HepG2 (cell line): ENCODE measurements around the gene VPS25. TPM values are rescaled to one million over a fixed set of nuclear protein-coding genes. Genes with fewer than 3 reads are reported as not detected.
A peak's percentile ranks its signal among the peaks of the same experiment; 100 is the strongest.

Source experiments
- CHD2 ChIP-seq: IDR thresholded peaks from 2 replicates; pipeline ENCODE4 v1.6.1; 2011; ENCODE audit warnings: low read depth, low read length, improper control_type of control experiment
- DMAP1 ChIP-seq: IDR thresholded peaks from 2 replicates; pipeline ENCODE4 v1.6.1; 2016
- PHF20 ChIP-seq: sonication (generic); formaldehyde crosslinking; IDR thresholded peaks from 2 replicates; pipeline ENCODE4 v1.5.0; 2020; ENCODE audit warnings: mild to moderate bottlenecking, missing genetic modification reagents
- SNAPC2 ChIP-seq: sonication (generic); formaldehyde crosslinking; IDR thresholded peaks from 2 replicates; pipeline ENCODE4 v1.8.1; 2022; ENCODE audit warnings: mild to moderate bottlenecking, missing genetic modification reagents
- STAG1 ChIP-seq: sonication (generic); formaldehyde crosslinking; IDR thresholded peaks from 2 replicates; pipeline ENCODE4 v1.4.0; 2020; ENCODE audit warnings: missing genetic modification reagents
- TCF7L2 ChIP-seq: IDR thresholded peaks from 2 replicates; pipeline ENCODE4 v1.6.1; 2011; ENCODE audit warnings: mild to moderate bottlenecking, low read depth, low read length, moderate library complexity
- U2AF1 ChIP-seq: fragments of 200-400 bp; formaldehyde crosslinking; optimal IDR thresholded peaks from 2 replicates; pipeline ENCODE3; 2017; ENCODE audit warnings: mild to moderate bottlenecking, low read depth, low read length
- ZFAT ChIP-seq: sonication (generic); formaldehyde crosslinking; conservative IDR thresholded peaks from 2 replicates; pipeline ENCODE4 v1.8.1; 2023; ENCODE audit warnings: missing genetic modification reagents, inconsistent platforms
- ZFP1 ChIP-seq: IDR thresholded peaks from 2 replicates; pipeline ENCODE4 v1.6.1; 2016
- ZFP41 ChIP-seq: sonication (generic); formaldehyde crosslinking; IDR thresholded peaks from 2 replicates; pipeline ENCODE4 v1.4.0; 2020; ENCODE audit warnings: mild to moderate bottlenecking, missing genetic modification reagents, borderline replicate concordance
- ZMYM2 ChIP-seq: sonication (generic); formaldehyde crosslinking; IDR thresholded peaks from 2 replicates; pipeline ENCODE4 v1.8.0; 2022; ENCODE audit warnings: mild to moderate bottlenecking, missing genetic modification reagents
- ZNF10 ChIP-seq: sonication (generic); formaldehyde crosslinking; IDR thresholded peaks from 2 replicates; pipeline ENCODE4 v1.4.0; 2020; ENCODE audit warnings: mild to moderate bottlenecking, low read depth, missing genetic modification reagents, borderline replicate concordance
- ZNF205 ChIP-seq: IDR thresholded peaks from 2 replicates; pipeline ENCODE4 v1.6.1; 2018; ENCODE audit warnings: missing biosample characterization, missing genetic modification reagents
- ZNF232 ChIP-seq: sonication (generic); formaldehyde crosslinking; IDR thresholded peaks from 2 replicates; pipeline ENCODE4 v1.4.0; 2020; ENCODE audit warnings: missing genetic modification reagents, borderline replicate concordance
- ZNF382 ChIP-seq: sonication (generic); formaldehyde crosslinking; IDR thresholded peaks from 2 replicates; pipeline ENCODE4 v1.5.0; 2020; ENCODE audit warnings: missing genetic modification reagents, mild to moderate bottlenecking, borderline replicate concordance
- polyA plus RNA-seq, 8 experiments: library from polyadenylated mRNA; depleted of rRNA in 3 of 8; stranded (reverse) in 7 of 8; unstranded in 1 of 8; fragments of >200 nt; fragmentation: Illumina TruSeq in 4 of 8; extraction: Trizol in 4 of 8; gene quantifications; 2 replicates each; pipeline versions ENCODE4 v1.2.1 to v1.2.3, GENCODE V29; 2011 to 2016; ENCODE audit warnings: low read depth in 4 of 8, missing spikeins in 1 of 8, mixed read lengths in 1 of 8; ENCODE audit not compliant: insufficient read depth in 1 of 8
- total RNA-seq, 5 experiments: library from RNA; depleted of rRNA; stranded (reverse); fragments of >200 nt; fragmentation: Illumina TruSeq; extraction: Trizol; gene quantifications; 2 replicates each; pipeline ENCODE4 v1.2.3, GENCODE V29; 2016; ENCODE audit warnings: low read depth in 1 of 5
- TF ChIP-seq, protein P1 (sequence below): IDR thresholded peaks from 2 replicates; pipeline ENCODE4 v1.6.1; 2016; ENCODE audit warnings: low read depth, control low read depth
- TF ChIP-seq, protein P2 (sequence below): sonication (generic); formaldehyde crosslinking; IDR thresholded peaks from 2 replicates; pipeline ENCODE4 v1.9.0; 2021; ENCODE audit warnings: missing genetic modification reagents, borderline replicate concordance
- TF ChIP-seq, protein P3 (sequence below): IDR thresholded peaks from 2 replicates; pipeline ENCODE4 v1.6.1; 2016
- TF ChIP-seq, protein P4 (sequence below): sonication (generic); formaldehyde crosslinking; IDR thresholded peaks from 2 replicates; pipeline ENCODE4 v1.8.0; 2022; ENCODE audit warnings: mild to moderate bottlenecking, missing genetic modification reagents, moderate library complexity

The VPS25 gene
- total and polyA plus RNA-seq, 2 of the 13 experiments (the other 11 are each of a cell fraction or from before 2014, with no cell fraction given): 161 to 249 TPM

DNA sequence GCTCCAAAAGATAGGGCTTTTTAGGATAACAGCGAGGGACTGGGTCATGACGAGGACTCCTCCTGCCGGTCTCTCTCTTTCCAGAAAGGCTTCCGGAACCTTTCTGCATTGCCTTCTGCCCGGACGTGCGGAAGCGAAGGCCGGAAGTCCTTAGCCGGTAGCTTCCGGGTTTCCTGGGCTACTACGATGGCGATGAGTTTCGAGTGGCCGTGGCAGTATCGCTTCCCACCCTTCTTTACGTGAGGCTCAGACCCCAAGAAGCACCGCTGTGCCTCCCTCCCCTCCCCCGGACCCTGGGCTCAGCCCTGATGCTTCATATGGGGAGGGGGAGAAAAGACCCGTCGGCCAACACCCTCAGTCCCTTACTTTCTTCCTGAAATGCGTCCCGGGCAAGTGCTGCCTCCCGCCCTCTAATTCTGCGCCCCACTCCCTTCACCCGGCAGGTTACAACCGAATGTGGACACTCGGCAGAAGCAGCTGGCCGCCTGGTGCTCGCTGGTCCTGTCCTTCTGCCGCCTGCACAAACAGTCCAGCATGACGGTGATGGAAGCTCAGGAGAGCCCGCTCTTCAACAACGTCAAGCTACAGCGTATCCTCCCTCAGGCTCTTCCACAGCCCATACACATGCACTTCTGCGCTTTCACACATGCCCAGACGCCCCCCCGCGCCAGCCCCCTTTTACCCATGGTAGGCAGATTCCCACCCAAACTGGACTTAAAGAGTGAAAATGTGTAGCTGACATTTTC lies at the start of gene VPS25 (continued):
- TF ChIP-seq, protein P1, sequence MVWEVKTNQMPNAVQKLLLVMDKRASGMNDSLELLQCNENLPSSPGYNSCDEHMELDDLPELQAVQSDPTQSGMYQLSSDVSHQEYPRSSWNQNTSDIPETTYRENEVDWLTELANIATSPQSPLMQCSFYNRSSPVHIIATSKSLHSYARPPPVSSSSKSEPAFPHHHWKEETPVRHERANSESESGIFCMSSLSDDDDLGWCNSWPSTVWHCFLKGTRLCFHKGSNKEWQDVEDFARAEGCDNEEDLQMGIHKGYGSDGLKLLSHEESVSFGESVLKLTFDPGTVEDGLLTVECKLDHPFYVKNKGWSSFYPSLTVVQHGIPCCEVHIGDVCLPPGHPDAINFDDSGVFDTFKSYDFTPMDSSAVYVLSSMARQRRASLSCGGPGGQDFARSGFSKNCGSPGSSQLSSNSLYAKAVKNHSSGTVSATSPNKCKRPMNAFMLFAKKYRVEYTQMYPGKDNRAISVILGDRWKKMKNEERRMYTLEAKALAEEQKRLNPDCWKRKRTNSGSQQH (CRISPR knock-in tag): peak; percentile 95
- TF ChIP-seq ZNF205 (CRISPR knock-in tag): peak; percentile 92
- TF ChIP-seq DMAP1: peak; percentile 96
- peak; percentile 98 for TF ChIP-seq PHF20 (CRISPR knock-in tag)
- TF ChIP-seq ZNF382 (CRISPR knock-in tag): no peak
- peak; percentile 64; the same call in 1 of the 2 replicates for TF ChIP-seq ZFP1 (CRISPR knock-in tag)
- TF ChIP-seq U2AF1: no peak
- peak; percentile 9 for TF ChIP-seq STAG1
- TF ChIP-seq ZNF10 (CRISPR knock-in tag): no peak
- TF ChIP-seq, protein P2, sequence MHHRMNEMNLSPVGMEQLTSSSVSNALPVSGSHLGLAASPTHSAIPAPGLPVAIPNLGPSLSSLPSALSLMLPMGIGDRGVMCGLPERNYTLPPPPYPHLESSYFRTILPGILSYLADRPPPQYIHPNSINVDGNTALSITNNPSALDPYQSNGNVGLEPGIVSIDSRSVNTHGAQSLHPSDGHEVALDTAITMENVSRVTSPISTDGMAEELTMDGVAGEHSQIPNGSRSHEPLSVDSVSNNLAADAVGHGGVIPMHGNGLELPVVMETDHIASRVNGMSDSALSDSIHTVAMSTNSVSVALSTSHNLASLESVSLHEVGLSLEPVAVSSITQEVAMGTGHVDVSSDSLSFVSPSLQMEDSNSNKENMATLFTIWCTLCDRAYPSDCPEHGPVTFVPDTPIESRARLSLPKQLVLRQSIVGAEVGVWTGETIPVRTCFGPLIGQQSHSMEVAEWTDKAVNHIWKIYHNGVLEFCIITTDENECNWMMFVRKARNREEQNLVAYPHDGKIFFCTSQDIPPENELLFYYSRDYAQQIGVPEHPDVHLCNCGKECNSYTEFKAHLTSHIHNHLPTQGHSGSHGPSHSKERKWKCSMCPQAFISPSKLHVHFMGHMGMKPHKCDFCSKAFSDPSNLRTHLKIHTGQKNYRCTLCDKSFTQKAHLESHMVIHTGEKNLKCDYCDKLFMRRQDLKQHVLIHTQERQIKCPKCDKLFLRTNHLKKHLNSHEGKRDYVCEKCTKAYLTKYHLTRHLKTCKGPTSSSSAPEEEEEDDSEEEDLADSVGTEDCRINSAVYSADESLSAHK (CRISPR knock-in tag): peak; percentile 94
- TF ChIP-seq, protein P3, sequence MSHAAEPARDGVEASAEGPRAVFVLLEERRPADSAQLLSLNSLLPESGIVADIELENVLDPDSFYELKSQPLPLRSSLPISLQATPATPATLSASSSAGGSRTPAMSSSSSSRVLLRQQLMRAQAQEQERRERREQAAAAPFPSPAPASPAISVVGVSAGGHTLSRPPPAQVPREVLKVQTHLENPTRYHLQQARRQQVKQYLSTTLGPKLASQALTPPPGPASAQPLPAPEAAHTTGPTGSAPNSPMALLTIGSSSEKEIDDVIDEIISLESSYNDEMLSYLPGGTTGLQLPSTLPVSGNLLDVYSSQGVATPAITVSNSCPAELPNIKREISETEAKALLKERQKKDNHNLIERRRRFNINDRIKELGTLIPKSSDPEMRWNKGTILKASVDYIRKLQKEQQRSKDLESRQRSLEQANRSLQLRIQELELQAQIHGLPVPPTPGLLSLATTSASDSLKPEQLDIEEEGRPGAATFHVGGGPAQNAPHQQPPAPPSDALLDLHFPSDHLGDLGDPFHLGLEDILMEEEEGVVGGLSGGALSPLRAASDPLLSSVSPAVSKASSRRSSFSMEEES (CRISPR knock-in tag): peak; percentile 76; the same call in 1 of the 2 replicates
- no peak for TF ChIP-seq SNAPC2
- no peak for TF ChIP-seq CHD2
- TF ChIP-seq, protein P4, sequence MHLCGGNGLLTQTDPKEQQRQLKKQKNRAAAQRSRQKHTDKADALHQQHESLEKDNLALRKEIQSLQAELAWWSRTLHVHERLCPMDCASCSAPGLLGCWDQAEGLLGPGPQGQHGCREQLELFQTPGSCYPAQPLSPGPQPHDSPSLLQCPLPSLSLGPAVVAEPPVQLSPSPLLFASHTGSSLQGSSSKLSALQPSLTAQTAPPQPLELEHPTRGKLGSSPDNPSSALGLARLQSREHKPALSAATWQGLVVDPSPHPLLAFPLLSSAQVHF (CRISPR knock-in tag): no peak
- TF ChIP-seq ZNF232 (CRISPR knock-in tag): peak; percentile 97
- no peak for TF ChIP-seq TCF7L2
- TF ChIP-seq ZMYM2: no peak
- TF ChIP-seq ZFAT: no peak
- peak; percentile 88 for TF ChIP-seq ZFP41
